ENCODE data around the gene MAP2.

DNA sequence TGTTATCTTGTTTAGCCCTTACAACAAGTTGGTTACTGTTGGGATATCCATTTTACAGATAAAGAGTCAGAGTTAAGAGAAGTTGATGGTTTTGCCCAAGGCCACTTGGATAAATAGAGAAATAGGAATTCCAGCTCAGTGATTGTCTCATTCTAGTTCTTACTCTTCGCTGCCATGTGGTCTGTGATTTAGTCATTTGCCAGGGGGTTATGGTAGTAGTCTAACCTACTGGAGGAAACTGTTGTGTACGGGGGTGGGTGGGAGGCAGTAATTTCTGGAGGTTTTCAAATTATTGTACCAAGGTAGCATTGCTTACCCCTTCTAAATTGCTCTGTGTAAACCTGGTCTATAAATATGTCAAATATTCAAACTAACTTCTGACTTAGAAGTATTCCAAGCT is 110.4 kb downstream of the MAP2 start:
- no peak for TF ChIP-seq POLR2A (IDR thresholded peaks at IDR 0.05)
- TF ChIP-seq CTCF (IDR thresholded peaks at IDR 0.05) = no peak
- no peak for TF ChIP-seq POLR2AphosphoS5 (IDR thresholded peaks at IDR 0.05)
